H1 (cell line): Measurements from ENCODE around the gene ENAH. TPM values are rescaled to one million over a fixed set of nuclear protein-coding genes. Genes with fewer than 3 reads are reported as not detected.

Source experiments
- CTCF ChIA-PET: fragments of 300-600 bp; sonication (Branson Sonifier 250); formaldehyde crosslinking; loops from one replicate; lab custom pipeline; 2021; ENCODE audit not compliant: partially characterized antibody; lab: Charles Lee
- POLR2A ChIA-PET: fragments of 300-600 bp; sonication (Branson Sonifier 250); formaldehyde crosslinking; loops from one replicate; lab custom pipeline; 2021; ENCODE audit warnings: inconsistent platforms; ENCODE audit not compliant: partially characterized antibody; lab: Charles Lee
- DNase-seq, 2 experiments: peaks; one replicate each; pipeline versions ENCODE4 v3.0.0 to v3.0.0-alpha.2; 2010 to 2022; ENCODE audit warnings: low spot score in 2 of 2, low read depth in 1 of 2, mixed read lengths in 1 of 2
- FAIRE-seq: peaks from 2 replicates; lab custom pipeline; 2011; peaks lifted over from hg19 to GRCh38; lab: Jason Lieb, UNC
- H2AFZ ChIP-seq: 2 replicates; pipeline ENCODE4 v1.8.1; 2012; ENCODE audit warnings: low read length, inconsistent platforms
- H2AK5ac ChIP-seq: 2 replicates; pipeline ENCODE4 v1.6.1; 2013; ENCODE audit warnings: low read depth, low read length
- H2BK120ac ChIP-seq: replicated peaks from 2 replicates; pipeline ENCODE3; 2013; ENCODE audit warnings: low read depth, low read length, inconsistent platforms
- H2BK12ac ChIP-seq: 2 replicates; pipeline ENCODE4 v1.6.1; 2013; ENCODE audit warnings: low read depth, low read length
- H2BK15ac ChIP-seq: 2 replicates; pipeline ENCODE4 v1.6.1; 2013; ENCODE audit warnings: low read length
- H2BK20ac ChIP-seq: 2 replicates; pipeline ENCODE4 v1.6.1; 2013; ENCODE audit warnings: low read length
- H2BK5ac ChIP-seq: 2 replicates; pipeline ENCODE4 v1.6.1; 2013; ENCODE audit warnings: low read depth, low read length
- H3K14ac ChIP-seq: 2 replicates; pipeline ENCODE4 v1.6.1; 2013; ENCODE audit warnings: inconsistent platforms; ENCODE audit not compliant: insufficient read length
- H3K18ac ChIP-seq: 2 replicates; pipeline ENCODE4 v1.6.1; 2013; ENCODE audit warnings: low read length; ENCODE audit errors: extremely low read depth
- H3K23ac ChIP-seq: 2 replicates; pipeline ENCODE4 v1.6.1; 2013; ENCODE audit warnings: inconsistent platforms; ENCODE audit not compliant: insufficient read length
- H3K23me2 ChIP-seq: 2 replicates; pipeline ENCODE4 v1.6.1; 2013; ENCODE audit warnings: low read depth, low read length
- H3K27ac ChIP-seq: 2 replicates; pipeline ENCODE4 v1.6.1; 2011; ENCODE audit warnings: low read depth, low read length, inconsistent platforms
- H3K27me3 ChIP-seq, 4 experiments: replicated peaks in 1 of 4; 1 replicate in 1 of 4; 2 replicates in 3 of 4; pipeline versions ENCODE4 v1.6.1 to v1.8.1; 2011 to 2013; ENCODE audit warnings: low read length in 3 of 4, mild to moderate bottlenecking in 3 of 4, inconsistent platforms in 2 of 4, mixed read lengths in 2 of 4, moderate library complexity in 1 of 4; ENCODE audit not compliant: control insufficient read depth in 3 of 4, insufficient read depth in 3 of 4; ENCODE audit errors: extremely low read depth in 1 of 4
- H3K36me3 ChIP-seq, 4 experiments: 2 replicates each; pipeline versions ENCODE4 v1.6.1 to v1.8.1; 2011 to 2013; ENCODE audit warnings: mild to moderate bottlenecking in 4 of 4, low read length in 3 of 4, moderate library complexity in 2 of 4, control low read depth in 1 of 4, inconsistent platforms in 1 of 4; ENCODE audit not compliant: insufficient read depth in 4 of 4, control insufficient read depth in 2 of 4
- H3K4ac ChIP-seq: replicated peaks from 2 replicates; pipeline ENCODE3; 2013; ENCODE audit warnings: low read length, low read depth, mixed read lengths, inconsistent platforms; ENCODE audit not compliant: insufficient read length
- H3K4me1 ChIP-seq, 4 experiments: replicated peaks in 1 of 4; 1 replicate in 1 of 4; 2 replicates in 3 of 4; pipeline versions ENCODE4 v1.6.1 to v1.8.1; 2011 to 2013; ENCODE audit warnings: low read length in 3 of 4, inconsistent platforms in 2 of 4, mixed read lengths in 1 of 4; ENCODE audit not compliant: insufficient read depth in 4 of 4, control insufficient read depth in 3 of 4
- H3K4me2 ChIP-seq, 2 experiments: 2 replicates each; pipeline versions ENCODE4 v1.6.1 to v1.8.1; 2011 to 2013; ENCODE audit warnings: low read depth in 2 of 2, low read length in 2 of 2, control low read depth in 1 of 2, inconsistent platforms in 1 of 2, mild to moderate bottlenecking in 1 of 2; ENCODE audit not compliant: insufficient read depth in 1 of 2
- H3K4me3 ChIP-seq, 4 experiments: fragments of 200-600, 300-600 bp in 1 of 4; sonication (generic), shearing (Covaris generic), sonication (Bioruptor Twin) in 1 of 4; 2 replicates each; pipeline versions ENCODE4 v1.5.1 to v1.8.1; 2011 to 2016; ENCODE audit warnings: low read length in 4 of 4, low read depth in 3 of 4, control low read depth in 2 of 4, inconsistent platforms in 2 of 4, mild to moderate bottlenecking in 2 of 4, mixed read lengths in 1 of 4, moderate library complexity in 1 of 4; ENCODE audit not compliant: insufficient read depth in 2 of 4; ENCODE audit errors: extremely low read depth in 1 of 4
- H3K56ac ChIP-seq: replicated peaks from 2 replicates; pipeline ENCODE3; 2013; ENCODE audit warnings: low read depth, mild to moderate bottlenecking, mixed read lengths, low read length, inconsistent platforms; ENCODE audit not compliant: insufficient read length
- H3K79me1 ChIP-seq: 2 replicates; pipeline ENCODE4 v1.6.1; 2013; ENCODE audit warnings: low read depth, low read length, control low read depth
- H3K79me2 ChIP-seq, 2 experiments: 2 replicates each; pipeline versions ENCODE4 v1.6.1 to v1.8.1; 2012 to 2013; ENCODE audit warnings: low read length in 2 of 2, mild to moderate bottlenecking in 2 of 2, inconsistent platforms in 1 of 2; ENCODE audit not compliant: insufficient read depth in 2 of 2, control insufficient read depth in 1 of 2
- H3K9ac ChIP-seq, 4 experiments: replicated peaks in 1 of 4; 1 replicate in 1 of 4; 2 replicates in 3 of 4; pipeline versions ENCODE4 v1.6.1 to v1.8.1; 2011 to 2013; ENCODE audit warnings: low read depth in 3 of 4, low read length in 3 of 4, control low read depth in 2 of 4, mild to moderate bottlenecking in 2 of 4, moderate library complexity in 2 of 4, inconsistent platforms in 1 of 4; ENCODE audit errors: extremely low read depth in 1 of 4
- H3K9me3 ChIP-seq, 2 experiments: 2 replicates each; pipeline versions ENCODE4 v1.6.1 to v1.8.1; 2012 to 2013; ENCODE audit warnings: mild to moderate bottlenecking in 2 of 2, moderate library complexity in 2 of 2, control low read depth in 1 of 2, inconsistent platforms in 1 of 2, low read depth in 1 of 2, low read length in 1 of 2, mixed read lengths in 1 of 2; ENCODE audit not compliant: insufficient read depth in 2 of 2
- H4K20me1 ChIP-seq, 2 experiments: replicated peaks in 1 of 2; 2 replicates each; pipeline versions ENCODE3 to v1.8.1; 2011 to 2013; ENCODE audit warnings: inconsistent platforms in 2 of 2, low read length in 2 of 2, mild to moderate bottlenecking in 1 of 2; ENCODE audit not compliant: insufficient read depth in 2 of 2, control insufficient read depth in 1 of 2
- H4K5ac ChIP-seq: 2 replicates; pipeline ENCODE4 v1.6.1; 2013; ENCODE audit warnings: low read length, low read depth, mixed read lengths, inconsistent platforms; ENCODE audit not compliant: insufficient read length
- H4K8ac ChIP-seq: 2 replicates; pipeline ENCODE4 v1.8.0; 2013; ENCODE audit warnings: mild to moderate bottlenecking, moderate library complexity, low read length, inconsistent platforms; ENCODE audit not compliant: insufficient read depth; ENCODE audit errors: extremely low read depth
- H4K91ac ChIP-seq: replicated peaks from 2 replicates; pipeline ENCODE3; 2013; ENCODE audit warnings: low read length, mixed read lengths, inconsistent platforms; ENCODE audit not compliant: insufficient read length
- ASH2L ChIP-seq: fragments of 200-600, 300-600 bp; sonication (generic); IDR thresholded peaks from one replicate; pipeline ENCODE4 v1.7.1; 2017; ENCODE audit warnings: low read length
- BCL11A ChIP-seq, 2 experiments: IDR thresholded peaks; one replicate each; pipeline ENCODE4 v1.6.1; 2011; ENCODE audit warnings: low read depth in 2 of 2, low read length in 2 of 2, mild to moderate bottlenecking in 2 of 2
- BRCA1 ChIP-seq: IDR thresholded peaks from 2 replicates; pipeline ENCODE4 v1.6.1; 2012; ENCODE audit warnings: low read depth, low read length, improper control_type of control experiment
- CBX8 ChIP-seq: fragments of 300-800, 300-1000 bp; sonication (generic); IDR thresholded peaks from 2 replicates; pipeline ENCODE4 v1.7.1; 2016; ENCODE audit warnings: low read depth, low read length, borderline replicate concordance
- CEBPB ChIP-seq: IDR thresholded peaks from 2 replicates; pipeline ENCODE4 v1.6.1; 2012; ENCODE audit warnings: low read depth, low read length
- EGR1 ChIP-seq: IDR thresholded peaks from 2 replicates; pipeline ENCODE4 v1.6.1; 2011; ENCODE audit warnings: low read depth, low read length, borderline replicate concordance
- JUND ChIP-seq: IDR thresholded peaks from 2 replicates; pipeline ENCODE4 v1.6.1; 2011; ENCODE audit warnings: mild to moderate bottlenecking, improper control_type of control experiment, low read length
- KDM1A ChIP-seq: fragments of 200-600, 300-600 bp; sonication (generic); IDR thresholded peaks from 2 replicates; pipeline ENCODE4 v1.7.1; 2016; ENCODE audit warnings: mild to moderate bottlenecking, low read length, borderline replicate concordance
- RNF2 ChIP-seq: fragments of 200-900, 300-1000 bp; sonication (generic); IDR thresholded peaks from 2 replicates; pipeline ENCODE4 v1.7.1; 2016; ENCODE audit warnings: borderline replicate concordance, low read depth, mild to moderate bottlenecking, antibody characterized with exemption, low read length; ENCODE audit not compliant: poor library complexity, severe bottlenecking; ENCODE audit errors: missing control alignments
- SIX5 ChIP-seq: IDR thresholded peaks from 2 replicates; pipeline ENCODE4 v1.6.1; 2011; ENCODE audit warnings: mild to moderate bottlenecking, low read depth, low read length
- TAF7 ChIP-seq: optimal IDR thresholded peaks from 2 replicates; pipeline ENCODE3; 2011; ENCODE audit warnings: low read depth, mild to moderate bottlenecking, inconsistent platforms, low read length, moderate library complexity, borderline replicate concordance
- TEAD4 ChIP-seq: IDR thresholded peaks from 2 replicates; pipeline ENCODE4 v1.6.1; 2012; ENCODE audit warnings: low read depth, low read length, inconsistent platforms, mixed read lengths
- YY1 ChIP-seq: IDR thresholded peaks from 2 replicates; pipeline ENCODE4 v1.6.1; 2011; ENCODE audit warnings: low read depth, mild to moderate bottlenecking, low read length
- WGBS, 2 experiments: shearing (Covaris generic) in 1 of 2; methylation state at CpG; one replicate each; pipeline versions ENCODE4 v1.1.6 to v1.1.7; 2013 to 2015; ENCODE audit warnings: low lambda C conversion rate in 2 of 2, mixed read lengths in 2 of 2, inconsistent platforms in 1 of 2, low coverage in 1 of 2, missing lambda C conversion rate in 1 of 2; ENCODE audit not compliant: insufficient replicate concordance in 2 of 2, insufficient coverage in 1 of 2, insufficient read length in 1 of 2; ENCODE audit errors: extremely low coverage in 1 of 2, missing lambda C conversion rate in 1 of 2; 5-methylcytosine and 5-hydroxymethylcytosine counted together
- polyA plus RNA-seq, 7 experiments: library from polyadenylated mRNA; depleted of rRNA in 3 of 7; stranded (reverse) in 5 of 7; unstranded in 2 of 7; fragments of >200 nt in 5 of 7; fragments of 200-250 nt in 2 of 7; gene quantifications; 1 replicate in 5 of 7; 2 replicates in 1 of 7; 4 replicates in 1 of 7; pipeline versions ENCODE4 v1.2.1 to v1.2.3, GENCODE V29; 2011 to 2013; ENCODE audit warnings: missing spikeins in 2 of 7, mixed read lengths in 2 of 7
- total RNA-seq: library from RNA; stranded (reverse); fragmentation: NEBNext Ultra II Directional; extraction: Animal tissue kit (Norgen Biotek cat#: 25700); gene quantifications from 2 replicates; pipeline ENCODE4 v1.2.1, GENCODE V29; 2021

ENAH gene
- total and polyA plus RNA-seq, 2 of the 8 experiments (the other 6 are each of a cell fraction or from before 2014, with no cell fraction given) = 39.1 to 335 TPM

DNA sequence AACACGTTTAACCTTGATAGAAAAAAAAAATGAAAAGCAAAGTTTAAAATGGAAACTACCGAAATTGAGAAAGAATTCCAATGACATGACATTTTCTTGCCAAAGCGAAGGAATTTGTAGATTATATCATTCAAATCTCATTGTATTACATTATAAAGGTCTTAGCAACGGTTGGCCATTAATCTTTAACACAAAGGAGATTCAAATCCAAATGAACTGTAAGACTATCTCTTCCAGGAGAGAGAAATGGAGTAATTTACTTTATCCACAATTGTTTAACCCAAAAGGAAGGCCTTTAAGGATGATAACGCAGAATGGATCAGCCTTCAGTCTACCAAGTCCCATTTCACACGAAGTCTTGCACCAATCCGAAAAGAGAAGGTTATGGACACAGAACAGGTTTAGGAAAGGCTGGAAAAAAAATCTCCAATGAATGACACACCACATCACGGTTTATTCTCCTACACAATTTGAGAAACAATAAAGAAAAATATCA is 1.5 kb downstream of the ENAH start:
- no peak overlapping the region for H4K91ac ChIP-seq
- TF ChIP-seq TAF7 = no peak
- TF ChIP-seq SIX5 = no peak
- no peak for TF ChIP-seq BRCA1
- no peak for TF ChIP-seq ASH2L
- no peak for TF ChIP-seq CBX8
- no peak for TF ChIP-seq RNF2
- no peak for TF ChIP-seq TEAD4
- no peak for TF ChIP-seq CEBPB
- no peak for TF ChIP-seq BCL11A (IDR thresholded peaks at IDR 0.05; ENCODE audit: low read depth in 2 of 2, low read length in 2 of 2)
- TF ChIP-seq EGR1 = no peak
- no peak for TF ChIP-seq KDM1A
- no peak for TF ChIP-seq YY1
- no peak for TF ChIP-seq JUND
- DNase-seq (no peak), FAIRE-seq (no peak)
- no peak overlapping the region for H2AK5ac ChIP-seq
- no peak overlapping the region for H2BK5ac ChIP-seq
- peak overlapping the region; percentile 56 to 65 for H3K4me2 ChIP-seq
- H4K20me1 ChIP-seq = peaks cover 3 to 12% of the 10 kb centered on the region in 2 experiments
- ChIA-PET POLR2A (interaction anchor here (0.6 to 4.4 kb wide), 17 partner anchors 9 to 170 kb away, joined by 3 to 22 read pairs (median 5); partner anchors contain the start of gene SRP9), CTCF (interaction anchor here (1.6 kb wide), 1 partner anchor 118 kb away, joined by 5 read pairs; no protein-coding TSS in a partner anchor)
- 3% methylated on average over 8 of the region's 8 CpGs; no CpG with 5 or more reads in 1 of the 2 experiments for whole genome bisulfite sequencing, 2 experiments
- peaks cover 49 to 60% of the 10 kb centered on the region in 2 experiments for H3K79me2 ChIP-seq
- no peak overlapping the region for H3K27ac ChIP-seq
- H3K4me3 ChIP-seq = peak overlapping the region; percentile 94 to 100 (median 96)
- no peak overlapping the region for H4K8ac ChIP-seq
- H3K14ac ChIP-seq = no peak overlapping the region
- H3K36me3 ChIP-seq = no peaks in the 10 kb centered on the region; a peak in 1 of 8 replicates
- H3K27me3 ChIP-seq = no peaks in the 10 kb centered on the region
- no peak overlapping the region for H2AFZ ChIP-seq
- H3K4me1 ChIP-seq = peaks cover 0 to 3% (median 0%) of the 10 kb centered on the region in 4 experiments; a peak in 2 of 7 replicates
- H4K5ac ChIP-seq = peak overlapping the region; percentile 19
- H2BK15ac ChIP-seq = no peak overlapping the region
- H2BK120ac ChIP-seq = no peak overlapping the region
- H3K9ac ChIP-seq = peak overlapping the region; percentile 40 to 92 (median 89)
- no peak overlapping the region for H3K56ac ChIP-seq
- H2BK20ac ChIP-seq = no peak overlapping the region
- H3K79me1 ChIP-seq = no peaks in the 10 kb centered on the region
- H3K9me3 ChIP-seq = no peaks in the 10 kb centered on the region
- H3K4ac ChIP-seq = no peak overlapping the region
- H2BK12ac ChIP-seq = no peak overlapping the region
- H3K23ac ChIP-seq = no peak overlapping the region
- H3K23me2 ChIP-seq = no peaks in the 10 kb centered on the region; the same call in 1 of the 2 replicates
- H3K18ac ChIP-seq = no peak overlapping the region
